Spleen (tissue), 7 donors: ENCODE results near the gene CPLX1.

ENCODE experiments used
- POLR2A ChIP-seq, 3 donors: fragments of 450-650 bp; IDR thresholded peaks; one replicate each; pipeline ENCODE4 v1.5.1; 2017; ENCODE audit warnings: antibody characterized with exemption in 3 of 3, mild to moderate bottlenecking in 1 of 3
- TF ChIP-seq, protein P1 (sequence below), 11 experiments: fragments of 200-600 bp in 7 of 11; fragments of 450-650 bp in 4 of 11; sonication (generic) in 4 of 11; IDR thresholded peaks in 8 of 11; conservative IDR thresholded peaks in 3 of 11; 1 replicate in 7 of 11; 2 replicates in 4 of 11; pipeline versions ENCODE4 v1.4.0 to v1.8.0; 2016 to 2021; ENCODE audit warnings: antibody characterized with exemption in 11 of 11, inconsistent platforms in 4 of 11, mild to moderate bottlenecking in 1 of 11
- donor health status: DM: no; HTN: no; CAD: no; lungs with moderate emphysema.
- donor health status: DM: no; HTN: no; CAD: no.
- donor health status: DM: no; HTN: no; CAD: no.

DNA sequence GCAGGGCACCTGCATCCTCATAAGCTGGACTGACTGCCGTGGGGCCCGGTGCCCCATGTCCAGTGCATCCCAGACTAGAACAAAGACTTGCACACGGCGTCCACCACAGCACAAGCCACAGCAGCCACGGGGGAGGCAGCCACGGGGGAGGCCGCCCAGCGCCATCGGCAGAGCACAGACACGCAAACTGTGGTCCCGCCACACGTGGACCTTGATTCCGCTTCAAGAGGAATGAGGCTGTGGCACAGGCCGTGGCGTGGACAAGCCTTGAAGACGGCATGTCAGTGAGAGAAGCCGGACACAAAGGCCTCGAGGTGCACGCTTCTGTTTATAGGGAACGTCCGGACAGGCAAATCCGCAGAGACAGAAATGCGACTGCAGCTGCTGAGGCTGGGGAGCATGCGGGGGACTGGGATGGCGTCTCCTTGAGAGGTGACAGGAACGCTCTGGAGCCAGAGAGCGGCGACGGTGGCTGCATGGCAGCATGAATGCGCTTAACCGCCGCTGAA lies 10.1 kb upstream of the CPLX1 start:
- TF ChIP-seq, protein P1, sequence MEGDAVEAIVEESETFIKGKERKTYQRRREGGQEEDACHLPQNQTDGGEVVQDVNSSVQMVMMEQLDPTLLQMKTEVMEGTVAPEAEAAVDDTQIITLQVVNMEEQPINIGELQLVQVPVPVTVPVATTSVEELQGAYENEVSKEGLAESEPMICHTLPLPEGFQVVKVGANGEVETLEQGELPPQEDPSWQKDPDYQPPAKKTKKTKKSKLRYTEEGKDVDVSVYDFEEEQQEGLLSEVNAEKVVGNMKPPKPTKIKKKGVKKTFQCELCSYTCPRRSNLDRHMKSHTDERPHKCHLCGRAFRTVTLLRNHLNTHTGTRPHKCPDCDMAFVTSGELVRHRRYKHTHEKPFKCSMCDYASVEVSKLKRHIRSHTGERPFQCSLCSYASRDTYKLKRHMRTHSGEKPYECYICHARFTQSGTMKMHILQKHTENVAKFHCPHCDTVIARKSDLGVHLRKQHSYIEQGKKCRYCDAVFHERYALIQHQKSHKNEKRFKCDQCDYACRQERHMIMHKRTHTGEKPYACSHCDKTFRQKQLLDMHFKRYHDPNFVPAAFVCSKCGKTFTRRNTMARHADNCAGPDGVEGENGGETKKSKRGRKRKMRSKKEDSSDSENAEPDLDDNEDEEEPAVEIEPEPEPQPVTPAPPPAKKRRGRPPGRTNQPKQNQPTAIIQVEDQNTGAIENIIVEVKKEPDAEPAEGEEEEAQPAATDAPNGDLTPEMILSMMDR (IDR thresholded peaks at IDR 0.05 in 8 of 11, conservative IDR thresholded peaks at IDR 0.05 in 3 of 11): no peak
- no peak for TF ChIP-seq POLR2A (IDR thresholded peaks at IDR 0.05)
